ENCODE measurements around the gene ANKMY2. TPM values are rescaled to one million over a fixed set of nuclear protein-coding genes. Genes with fewer than 3 reads are reported as not detected.
A peak's percentile ranks its signal among the peaks of the same experiment; 100 is the strongest.

ANKMY2 gene
- total RNA-seq, 1 donor, result 26.8 TPM

- Histone ChIP-seq H2AFZ (ENCODE audit: low read length) (no peak overlapping the region), H3K4me3 (ENCODE audit: insufficient read depth, low read length) (no peak overlapping the region), H3K27me3 (ENCODE audit: insufficient read depth, low read length) (no peaks in the 10 kb centered on the region), H3K27ac (ENCODE audit: low read depth, low read length) (no peak overlapping the region), H4K20me1 (ENCODE audit: insufficient read depth, low read length) (no peaks in the 10 kb centered on the region), H3K36me3 (ENCODE audit: insufficient read depth, low read length) (peaks cover 35% of the 10 kb centered on the region), H3K9me3 (ENCODE audit: low read depth, low read length) (no peaks in the 10 kb centered on the region), H3K79me2 (ENCODE audit: insufficient read depth, low read length) (no peaks in the 10 kb centered on the region), H3K4me2 (ENCODE audit: insufficient read depth, low read length) (no peak overlapping the region), H3K4me1 (ENCODE audit: insufficient read depth, low read length) (no peaks in the 10 kb centered on the region)
- no peak for DNase-seq (ENCODE audit: insufficient read length, low spot score, missing footprints)
- no peak for TF ChIP-seq CTCF (IDR thresholded peaks at IDR 0.05; ENCODE audit: extremely low read depth, low read depth, low read length)
Observed at GRCh38 chr7:16606704-16607103, 38.9 kb downstream of the ANKMY2 start.

GRCh38 chr7:16604054-16604453 is 41.5 kb downstream of the ANKMY2 start:
- Histone ChIP-seq H3K4me1 (ENCODE audit: insufficient read depth, low read length) (no peaks in the 10 kb centered on the region), H3K36me3 (ENCODE audit: insufficient read depth, low read length) (peaks cover 42% of the 10 kb centered on the region), H3K9me3 (ENCODE audit: low read depth, low read length) (no peaks in the 10 kb centered on the region), H3K27ac (ENCODE audit: low read depth, low read length) (no peak overlapping the region), H4K20me1 (ENCODE audit: insufficient read depth, low read length) (no peaks in the 10 kb centered on the region), H3K27me3 (ENCODE audit: insufficient read depth, low read length) (no peaks in the 10 kb centered on the region), H3K4me2 (ENCODE audit: insufficient read depth, low read length) (no peak overlapping the region), H2AFZ (ENCODE audit: low read length) (no peak overlapping the region), H3K79me2 (ENCODE audit: insufficient read depth, low read length) (no peaks in the 10 kb centered on the region), H3K4me3 (ENCODE audit: insufficient read depth, low read length) (no peak overlapping the region)
- no peak for DNase-seq (ENCODE audit: insufficient read length, low spot score, missing footprints)
- TF ChIP-seq CTCF (IDR thresholded peaks at IDR 0.05; ENCODE audit: extremely low read depth, low read depth, low read length), result peak; percentile 38

DNA sequence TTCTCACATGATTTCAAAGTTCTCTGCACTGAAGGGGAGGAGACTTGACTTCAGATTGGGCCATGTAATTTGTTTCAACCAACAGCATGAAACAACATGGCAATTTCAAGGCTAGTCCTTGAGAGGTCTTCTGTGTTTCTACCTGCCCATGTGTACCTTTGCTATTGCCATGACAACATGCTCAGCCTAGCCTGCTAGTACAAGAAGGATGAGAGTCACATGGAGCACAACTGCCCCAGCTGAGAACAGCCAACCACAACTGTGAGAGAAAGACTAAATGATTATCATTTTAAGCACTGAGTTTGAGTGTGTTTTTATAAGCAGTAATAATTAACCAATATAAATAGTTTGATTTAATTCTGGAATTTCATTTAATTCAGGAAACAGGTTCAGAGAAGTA is 41.9 kb downstream of the ANKMY2 start:
- no peak for TF ChIP-seq CTCF (IDR thresholded peaks at IDR 0.05; ENCODE audit: extremely low read depth, low read depth, low read length)
- Histone ChIP-seq H3K9me3 (ENCODE audit: low read depth, low read length) (no peaks in the 10 kb centered on the region), H3K4me2 (ENCODE audit: insufficient read depth, low read length) (no peak overlapping the region), H3K36me3 (ENCODE audit: insufficient read depth, low read length) (peaks cover 39% of the 10 kb centered on the region), H3K27ac (ENCODE audit: low read depth, low read length) (no peak overlapping the region), H3K4me3 (ENCODE audit: insufficient read depth, low read length) (no peak overlapping the region), H4K20me1 (ENCODE audit: insufficient read depth, low read length) (no peaks in the 10 kb centered on the region), H3K4me1 (ENCODE audit: insufficient read depth, low read length) (no peaks in the 10 kb centered on the region), H2AFZ (ENCODE audit: low read length) (no peak overlapping the region), H3K79me2 (ENCODE audit: insufficient read depth, low read length) (no peaks in the 10 kb centered on the region), H3K27me3 (ENCODE audit: insufficient read depth, low read length) (no peaks in the 10 kb centered on the region)
- no peak for DNase-seq (ENCODE audit: insufficient read length, low spot score, missing footprints)

DNA sequence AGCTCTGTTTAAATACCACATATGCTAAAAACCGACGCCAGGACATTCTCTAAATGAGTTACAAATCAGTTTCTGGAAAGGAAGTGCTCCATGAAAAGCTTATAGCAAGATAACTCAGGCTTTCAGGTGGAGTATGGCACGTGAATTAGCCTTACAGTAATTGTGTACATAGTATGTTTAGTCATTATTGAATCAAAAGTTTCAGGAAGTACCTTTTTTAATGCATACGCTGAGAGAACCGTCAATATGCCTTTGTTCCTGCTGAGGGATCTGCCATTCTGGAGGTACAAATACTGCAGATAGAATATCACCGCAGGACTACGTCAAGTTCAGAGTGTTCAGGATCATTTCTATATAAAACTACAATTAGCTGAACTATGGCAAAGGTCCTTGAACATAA is 45.7 kb downstream of the ANKMY2 start:
- no peaks in the 10 kb centered on the region for H3K4me1 ChIP-seq (ENCODE audit: insufficient read depth, low read length)
- no peak for DNase-seq (ENCODE audit: insufficient read length, low spot score, missing footprints)
- no peaks in the 10 kb centered on the region for H3K79me2 ChIP-seq (ENCODE audit: insufficient read depth, low read length)
- no peak for TF ChIP-seq CTCF (IDR thresholded peaks at IDR 0.05; ENCODE audit: extremely low read depth, low read depth, low read length)
- H3K27ac ChIP-seq (ENCODE audit: low read depth, low read length), result no peak overlapping the region
- H4K20me1 ChIP-seq (ENCODE audit: insufficient read depth, low read length), result no peaks in the 10 kb centered on the region
- peaks cover 36% of the 10 kb centered on the region for H3K36me3 ChIP-seq (ENCODE audit: insufficient read depth, low read length)
- no peaks in the 10 kb centered on the region for H3K27me3 ChIP-seq (ENCODE audit: insufficient read depth, low read length)
- H3K4me3 ChIP-seq (ENCODE audit: insufficient read depth, low read length), result no peak overlapping the region
- H3K9me3 ChIP-seq (ENCODE audit: low read depth, low read length), result no peaks in the 10 kb centered on the region
- no peak overlapping the region for H2AFZ ChIP-seq (ENCODE audit: low read length)
- H3K4me2 ChIP-seq (ENCODE audit: insufficient read depth, low read length), result no peak overlapping the region
